C4-2B (cell line): ENCODE measurements around the gene NMNAT2.

Experiments used
- H3K27ac ChIP-seq: fragments of 450-650 bp; 2 replicates; pipeline ENCODE4 v1.5.1; 2017
- CTCF ChIP-seq: fragments of 450-650 bp; conservative IDR thresholded peaks from 2 replicates; pipeline ENCODE4 v1.5.1; 2017; ENCODE audit warnings: mild to moderate bottlenecking
- ZFX ChIP-seq: fragments of 450-650 bp; IDR thresholded peaks from 2 replicates; pipeline ENCODE4 v1.6.1; 2017

Gene NMNAT2

DNA sequence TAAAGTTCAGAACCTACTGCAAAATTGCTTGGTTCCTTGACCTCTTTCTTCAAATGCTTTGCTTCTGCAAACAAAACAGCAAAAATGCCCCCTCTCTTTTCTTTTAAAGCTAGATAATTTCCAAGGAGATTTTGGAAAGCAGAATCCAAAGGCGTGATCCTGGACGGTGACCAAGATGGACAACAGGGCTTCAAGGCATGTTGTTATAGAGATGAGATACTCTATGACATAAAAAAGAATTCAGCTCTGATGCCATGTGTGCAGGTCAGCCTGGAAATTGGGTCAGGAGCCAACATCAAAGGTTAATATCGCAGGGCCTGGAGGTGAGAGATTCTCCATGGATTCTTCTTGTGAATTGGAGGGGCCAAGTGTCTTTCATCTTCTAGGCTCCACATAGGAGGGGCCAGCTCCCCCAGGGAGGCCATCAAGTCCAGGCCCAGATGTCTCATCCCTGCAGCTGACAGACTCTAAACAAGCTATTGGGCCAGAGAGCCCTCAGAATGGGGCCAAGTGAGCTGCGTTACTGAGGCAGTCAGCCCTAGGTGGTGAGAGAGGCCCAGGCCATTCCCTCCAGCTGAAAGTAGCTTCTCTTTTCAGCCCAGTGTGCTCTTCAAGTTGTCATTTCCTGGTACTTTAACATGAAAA lies 45.5 kb downstream of the NMNAT2 start:
- no peak overlapping the region for H3K27ac ChIP-seq
- TF ChIP-seq CTCF (no peak), ZFX (no peak)

GRCh38 chr1:183370399-183371058 lies 47.7 kb downstream of the NMNAT2 start:
- TF ChIP-seq ZFX: no peak
- no peak for TF ChIP-seq CTCF
- H3K27ac ChIP-seq: no peak overlapping the region

GRCh38 chr1:183368213-183369108 lies 49.7 kb downstream of the NMNAT2 start:
- H3K27ac ChIP-seq: no peak overlapping the region
- TF ChIP-seq CTCF: no peak
- TF ChIP-seq ZFX: no peak

DNA sequence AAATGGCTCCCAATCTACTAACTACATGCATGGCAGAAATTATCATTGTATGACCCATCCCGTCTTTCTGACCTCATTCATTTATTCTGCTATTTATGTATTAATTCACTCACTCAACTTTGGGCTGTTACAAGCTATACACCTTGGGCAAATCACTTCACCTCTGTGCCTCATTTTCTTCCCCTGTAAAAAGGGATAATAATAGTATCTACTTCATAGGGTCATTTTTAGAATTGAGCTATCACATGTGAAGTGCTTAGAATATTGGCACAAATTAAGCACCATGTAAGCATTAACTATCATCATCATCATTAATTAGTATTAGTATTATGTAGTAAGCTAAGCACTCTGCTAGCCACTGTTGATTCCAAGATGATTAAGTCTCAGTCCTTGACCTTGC lies 52.1 kb downstream of the NMNAT2 start:
- H3K27ac ChIP-seq: no peak overlapping the region
- no peak for TF ChIP-seq ZFX
- TF ChIP-seq CTCF: no peak

DNA sequence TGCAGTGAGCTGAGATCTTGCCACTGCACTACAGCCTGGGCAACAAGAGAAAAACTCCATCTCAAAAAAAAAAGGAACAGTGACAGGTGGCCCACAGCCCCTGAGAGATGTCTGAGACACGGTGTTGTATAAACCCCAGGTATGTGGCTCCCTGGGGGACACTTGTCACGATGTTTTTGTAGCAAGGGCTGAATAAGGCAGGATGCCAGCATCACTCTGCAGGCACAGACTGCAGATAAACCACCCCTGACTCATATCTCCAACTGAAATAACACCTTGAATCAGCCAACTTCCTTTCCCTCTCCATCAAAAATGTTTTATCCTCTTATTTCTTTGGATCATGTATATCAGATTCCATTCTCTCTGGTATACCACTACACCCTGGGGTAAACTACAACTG lies 52.5 kb downstream of the NMNAT2 start:
- H3K27ac ChIP-seq: no peak overlapping the region
- TF ChIP-seq CTCF: no peak
- no peak for TF ChIP-seq ZFX

DNA sequence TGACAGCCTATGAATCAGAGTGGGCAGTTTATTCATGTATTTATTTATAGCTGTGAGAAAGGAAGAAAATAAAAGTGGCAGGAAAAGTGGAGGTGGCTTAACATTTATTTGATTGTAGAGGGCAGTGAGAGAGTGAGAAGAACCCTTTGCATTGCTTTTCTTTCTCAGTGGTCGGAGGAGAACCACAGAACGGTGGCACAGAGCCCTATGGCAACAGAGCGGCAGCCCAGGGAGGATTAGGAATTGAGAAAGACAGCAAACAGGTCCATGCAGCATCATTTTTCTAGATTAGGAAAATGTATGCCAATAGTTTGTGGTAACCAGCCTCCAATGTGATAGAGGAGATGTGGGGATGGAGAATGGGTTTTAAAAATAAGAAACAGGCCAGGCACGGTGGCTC lies 53.1 kb downstream of the NMNAT2 start:
- no peak for TF ChIP-seq CTCF
- TF ChIP-seq ZFX: no peak
- H3K27ac ChIP-seq: no peak overlapping the region

DNA sequence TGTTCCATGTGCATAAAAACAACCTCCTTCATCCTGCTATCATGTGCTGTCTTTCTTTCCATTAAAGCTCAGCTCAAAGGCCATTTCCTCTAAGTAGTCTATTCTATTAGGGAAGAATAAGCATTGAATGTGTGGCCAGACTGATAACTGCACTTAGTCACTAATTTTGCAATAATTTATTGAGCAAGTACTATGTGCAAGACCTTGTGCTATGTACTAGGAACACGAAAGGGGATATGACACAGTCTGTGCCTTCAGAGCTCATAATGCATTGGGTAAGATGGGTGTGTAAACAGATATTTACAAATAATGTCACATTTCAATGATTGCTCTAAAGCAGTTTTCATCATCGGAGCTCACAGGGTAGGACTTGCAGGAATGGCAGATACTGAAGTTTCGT lies 54.2 kb downstream of the NMNAT2 start:
- TF ChIP-seq ZFX (no peak), CTCF (no peak)
- H3K27ac ChIP-seq: no peak overlapping the region
